GM21529 (cell line): Measurements from ENCODE around the gene LACTB.
"Not testable (repeated sequence)": the region's sequence is repeated elsewhere in the genome, so short reads cannot be mapped to it uniquely, and the experiment has no call there.

Source experiments
- ATAC-seq: cut with Tn5 transposase; IDR thresholded peaks from one replicate; pipeline ENCODE4 v1.9.1; 2021; ENCODE audit not compliant: unreplicated experiment

The LACTB gene

DNA sequence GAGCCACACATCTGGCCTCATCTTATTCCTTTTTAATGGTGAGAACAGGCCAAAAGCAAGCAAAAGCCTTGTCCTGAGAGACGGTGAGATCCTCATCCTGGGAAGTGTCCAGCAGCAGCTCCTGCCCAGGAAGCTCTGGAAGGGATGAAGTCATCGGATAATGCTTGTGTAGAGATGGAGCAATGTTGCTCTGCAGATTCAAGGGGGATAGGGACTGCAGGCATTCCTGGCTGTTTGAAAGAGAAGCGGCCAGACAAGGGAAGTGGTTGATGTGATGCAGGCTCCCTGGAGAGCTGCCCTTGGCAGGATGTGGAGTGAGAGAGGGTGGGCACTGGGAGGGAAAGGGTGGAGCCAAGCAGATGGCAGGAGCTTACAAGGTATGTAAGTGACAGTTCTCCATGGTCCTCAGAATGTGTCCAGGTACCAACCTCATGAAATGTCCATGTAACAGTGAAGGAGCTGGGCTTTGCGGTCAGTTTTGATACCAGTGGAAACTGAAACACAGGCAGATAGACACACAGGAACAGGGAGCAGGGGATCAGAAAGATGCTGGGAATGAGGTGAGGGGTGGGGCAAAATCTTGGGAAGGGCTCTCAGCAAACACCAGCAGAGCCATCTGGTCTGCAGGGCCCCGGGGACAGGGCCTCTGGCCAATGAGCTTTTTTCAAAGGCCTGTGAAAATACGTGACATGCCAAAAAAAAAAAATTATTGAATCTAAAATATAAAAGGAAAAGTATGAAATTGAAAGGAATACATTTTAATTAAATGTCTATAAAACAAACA, 32.2 kb upstream of the LACTB start:
- ATAC-seq = no peak

DNA sequence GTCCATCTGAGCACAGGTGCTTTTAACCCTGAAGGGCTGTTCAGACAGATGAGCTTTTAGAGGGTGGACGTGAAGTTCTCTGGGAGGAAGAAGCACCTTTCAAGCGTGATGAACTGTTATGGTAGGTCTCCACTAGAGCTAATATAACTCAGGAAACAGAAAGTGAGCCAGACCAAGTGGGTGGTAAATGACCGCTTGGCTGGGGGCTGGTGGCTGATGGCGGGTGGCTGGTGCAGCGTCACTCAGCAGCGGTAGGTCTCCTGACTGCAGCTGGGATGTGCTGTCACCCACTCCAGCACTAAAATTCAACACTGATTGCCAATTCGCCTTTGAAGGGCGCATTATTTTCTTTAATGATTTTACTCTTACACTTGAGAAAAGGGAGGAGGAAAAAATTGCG, 31.2 kb upstream of the LACTB start:
- ATAC-seq = no peak

DNA sequence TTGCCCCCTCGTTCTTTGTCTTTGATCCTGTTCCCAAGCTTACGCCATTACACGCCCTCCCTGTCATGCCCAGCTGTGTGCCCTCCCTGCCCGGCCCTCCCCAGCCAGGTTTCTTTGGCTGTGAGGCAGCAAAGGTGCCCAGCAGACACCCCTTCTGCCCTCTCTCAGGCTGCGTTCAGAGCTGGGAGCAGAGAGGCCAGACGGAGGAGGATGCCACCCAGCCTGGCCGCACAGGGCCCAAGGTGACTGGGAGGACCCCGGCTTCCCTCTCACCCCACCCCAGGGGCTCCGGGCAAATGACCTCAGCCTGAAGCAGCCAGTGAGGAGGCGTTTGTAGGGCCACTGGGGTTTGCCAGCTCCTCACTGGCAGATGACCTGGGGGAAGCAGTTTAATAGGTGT, 30.8 kb upstream of the LACTB start:
- no peak for ATAC-seq

DNA sequence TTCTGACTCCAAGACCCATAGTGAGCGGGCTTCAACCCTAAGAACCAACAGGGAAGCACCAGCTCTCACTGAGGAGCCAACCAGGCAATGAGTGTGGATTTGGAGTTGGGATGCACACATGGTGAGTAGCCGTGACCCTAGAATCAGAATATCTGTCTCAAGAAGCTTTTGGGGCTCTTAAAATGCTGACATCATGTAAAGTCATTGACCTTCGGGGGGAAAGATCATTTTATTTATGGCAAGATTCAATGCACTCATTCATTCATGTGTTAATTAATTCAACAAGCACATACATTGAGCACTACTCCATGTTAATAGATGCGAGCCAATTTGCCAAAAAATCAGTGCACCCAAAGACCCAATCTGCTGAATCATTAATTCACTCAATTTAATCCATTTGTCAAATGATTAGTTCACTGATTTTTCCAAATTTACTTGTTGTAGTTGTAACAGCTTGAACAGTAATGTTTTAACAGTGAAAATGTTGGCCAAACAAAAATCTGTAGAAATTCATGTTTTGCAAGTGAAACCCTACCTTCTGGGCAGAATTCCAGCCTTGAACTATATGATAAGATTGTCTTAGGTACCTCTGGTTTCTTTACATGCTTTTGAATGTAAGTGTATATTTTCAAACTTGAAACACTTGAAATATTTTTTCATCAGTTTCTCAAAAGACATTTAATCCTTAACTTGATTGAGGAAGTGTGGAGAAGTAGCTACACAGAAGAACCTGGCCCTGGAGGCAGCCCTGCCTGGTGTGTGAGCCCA, 29.8 kb upstream of the LACTB start:
- no peak for ATAC-seq

GRCh38 chr15:63093486-63094205, 28.0 kb upstream of the LACTB start:
- ATAC-seq = no peak

GRCh38 chr15:63094495-63094931, 27.1 kb upstream of the LACTB start:
- no peak for ATAC-seq

DNA sequence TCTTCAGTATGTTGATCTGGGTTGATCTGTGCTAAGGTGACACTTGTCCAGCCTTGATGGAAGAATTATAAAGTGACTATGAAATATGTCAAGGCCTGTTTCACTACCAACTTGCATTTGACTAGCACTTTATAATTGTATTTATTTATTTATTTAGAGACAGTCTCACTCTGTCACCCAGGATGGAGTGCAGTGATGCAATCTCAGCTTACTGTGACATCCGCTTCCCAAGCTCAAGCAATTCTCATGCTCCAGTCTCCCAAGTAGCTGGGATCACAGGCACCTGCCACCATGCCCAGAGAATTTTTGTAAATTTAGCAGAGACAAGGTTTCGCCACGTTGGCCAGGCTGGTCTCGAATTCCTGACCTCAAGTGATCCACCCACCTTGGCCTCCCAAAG, 25.5 kb upstream of the LACTB start:
- ATAC-seq = no peak

DNA sequence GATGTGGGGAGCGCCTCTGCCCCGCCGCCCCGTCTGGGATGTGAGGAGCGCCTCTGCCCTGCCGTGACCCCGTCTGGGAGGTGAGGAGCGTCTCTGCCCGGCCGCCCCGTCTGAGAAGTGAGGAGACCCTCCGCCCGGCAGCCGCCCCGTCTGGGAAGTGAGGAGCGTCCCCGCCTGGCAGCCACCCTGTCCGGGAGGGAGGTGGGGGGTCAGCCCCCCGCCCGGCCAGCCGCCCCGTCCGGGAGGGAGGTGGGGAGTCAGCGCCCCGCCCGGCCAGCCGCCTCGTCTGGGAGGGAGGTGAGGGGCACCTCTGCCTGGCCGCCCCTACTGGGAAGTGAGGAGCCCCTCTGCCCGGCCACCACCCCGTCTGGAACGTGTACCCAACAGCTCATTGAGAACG, 22.8 kb upstream of the LACTB start:
- ATAC-seq = not testable (repeated sequence)

DNA sequence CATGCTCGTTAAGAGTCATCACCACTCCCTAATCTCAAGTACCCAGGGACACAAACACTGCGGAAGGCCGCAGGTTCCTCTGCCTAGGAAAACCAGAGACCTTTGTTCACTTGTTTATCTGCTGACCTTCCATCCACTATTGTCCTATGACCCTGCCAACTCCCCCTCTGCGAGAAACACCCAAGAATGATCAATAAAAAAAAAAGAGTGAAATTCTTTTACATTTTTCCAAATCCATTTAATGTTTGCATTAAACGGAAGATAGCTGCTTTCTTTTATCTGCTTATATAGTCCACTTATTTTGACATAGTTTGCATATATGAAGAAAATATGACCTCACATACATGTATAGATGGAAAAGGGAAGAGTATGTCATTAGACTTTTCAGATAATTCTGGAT, 22.1 kb upstream of the LACTB start:
- not testable (repeated sequence) for ATAC-seq

DNA sequence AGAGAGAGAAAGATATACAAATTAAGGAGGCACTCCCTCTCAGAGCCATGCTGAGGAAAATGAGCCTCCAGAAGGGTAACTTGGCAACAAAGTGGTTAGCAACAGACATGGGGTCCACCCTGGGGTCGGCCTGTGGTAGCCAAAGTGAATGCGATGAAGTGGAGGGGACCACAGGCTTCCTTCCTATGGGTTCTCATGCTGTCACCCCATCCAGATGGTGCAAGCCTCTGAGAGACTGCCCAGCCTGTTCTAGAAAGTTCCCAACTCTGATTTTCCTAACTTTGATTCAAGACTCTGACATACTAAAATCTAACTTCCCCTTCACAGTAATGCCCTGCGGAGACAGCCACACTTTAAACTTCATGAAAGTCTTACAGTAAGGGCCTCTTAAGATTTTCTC, 18.2 kb upstream of the LACTB start:
- no peak for ATAC-seq

GRCh38 chr15:63104727-63105126, 16.9 kb upstream of the LACTB start:
- ATAC-seq = no peak

DNA sequence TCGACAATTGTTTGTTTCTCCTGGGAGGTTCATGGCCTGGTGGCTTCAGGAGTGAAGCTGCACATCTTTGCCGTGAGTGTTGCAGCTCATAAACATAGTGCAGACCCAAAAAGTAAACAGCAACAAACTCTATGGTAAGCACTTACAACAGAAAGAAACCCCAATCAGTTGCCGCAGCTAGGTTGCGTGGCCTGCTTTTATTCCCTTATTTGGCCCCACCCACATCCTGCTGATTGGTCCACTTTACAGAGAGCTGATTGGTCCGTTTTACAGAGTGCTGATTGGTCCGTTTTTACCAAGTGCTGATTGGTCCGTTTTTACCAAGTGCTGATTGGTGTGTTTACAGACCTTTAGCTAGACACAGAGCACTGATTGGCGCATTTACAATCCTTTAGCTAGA, 16.3 kb upstream of the LACTB start:
- not testable (repeated sequence) for ATAC-seq

DNA sequence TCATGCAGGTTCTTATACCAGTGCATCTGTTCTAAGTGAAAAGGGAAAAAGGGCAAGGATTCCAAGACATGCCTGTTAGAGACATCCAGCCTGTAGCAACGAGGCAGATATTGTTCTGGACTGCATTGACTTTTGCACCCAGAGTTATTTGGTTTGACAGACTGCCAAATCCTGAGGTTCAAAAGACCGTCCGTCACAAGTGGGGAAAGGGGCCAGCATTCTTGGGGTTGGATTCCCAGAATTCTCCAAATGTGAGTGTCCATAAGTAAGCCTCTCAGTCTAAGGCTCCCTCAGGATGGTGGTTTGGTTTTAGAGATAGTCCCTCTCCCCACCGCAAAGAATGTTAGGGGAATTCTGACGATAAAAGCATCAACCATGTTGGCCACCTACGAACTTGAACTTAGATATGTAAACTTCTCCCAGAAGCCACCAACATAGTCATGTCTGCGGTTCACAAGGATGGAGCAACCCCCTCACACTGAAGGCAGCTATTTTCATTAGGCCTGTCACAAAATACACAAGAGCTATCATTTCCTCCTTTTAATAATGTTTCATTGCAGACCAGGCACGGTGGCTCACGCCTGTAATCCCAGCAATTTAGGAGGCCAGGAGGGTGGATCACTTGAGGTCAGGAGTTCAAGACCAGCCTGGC, 13.6 kb upstream of the LACTB start:
- no peak for ATAC-seq

GRCh38 chr15:63109498-63109897, 12.2 kb upstream of the LACTB start:
- ATAC-seq = no peak

- ATAC-seq = no peak
Observed at GRCh38 chr15:63109920-63110319, 11.7 kb upstream of the LACTB start.

DNA sequence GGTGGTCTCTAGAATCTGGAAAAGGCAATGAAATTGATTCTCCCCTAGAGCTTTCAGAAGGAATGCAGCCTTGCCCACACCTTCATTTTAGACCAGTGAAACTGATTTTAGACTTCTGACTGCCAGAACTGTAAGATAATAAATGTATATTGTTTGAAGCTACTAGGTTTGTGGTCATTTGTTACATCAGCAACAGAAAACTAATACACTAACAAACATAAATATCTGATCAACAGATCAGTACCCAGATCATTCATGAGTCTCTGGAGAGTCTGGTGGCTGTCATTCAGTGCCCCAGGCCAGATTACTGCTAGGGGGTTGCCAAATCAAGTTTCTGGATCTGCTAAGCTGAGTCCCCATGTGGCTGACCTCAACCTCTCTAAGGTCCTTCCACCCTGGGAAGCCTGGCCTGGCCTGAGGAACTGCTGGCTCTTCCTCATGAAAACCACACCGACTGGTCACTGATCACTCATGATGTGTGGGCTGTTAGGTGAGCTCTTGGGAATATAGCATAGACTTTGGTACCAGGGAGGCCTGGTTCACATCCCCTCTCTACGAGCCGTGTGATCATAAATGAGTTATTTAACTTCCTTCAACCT, 11.1 kb upstream of the LACTB start:
- ATAC-seq = no peak

DNA sequence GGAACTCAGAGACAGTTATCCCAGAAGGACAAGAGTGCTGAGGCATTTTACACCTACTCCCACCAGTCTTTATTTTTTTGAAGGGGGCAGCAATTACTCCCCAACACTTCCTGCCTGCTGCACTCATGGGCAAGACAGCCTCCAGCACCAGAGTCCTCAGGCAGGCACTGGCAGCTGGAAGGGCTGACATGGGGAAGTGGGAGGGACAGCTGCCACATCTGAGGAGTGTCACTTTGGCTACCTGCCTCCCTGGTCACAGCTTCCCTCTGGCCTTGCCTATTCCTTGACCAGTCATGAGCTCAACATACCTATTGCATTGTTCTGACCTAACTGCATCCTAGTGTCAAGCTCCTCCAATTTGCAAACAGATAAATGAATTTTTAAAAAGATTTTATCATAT, 10.2 kb upstream of the LACTB start:
- ATAC-seq = no peak

DNA sequence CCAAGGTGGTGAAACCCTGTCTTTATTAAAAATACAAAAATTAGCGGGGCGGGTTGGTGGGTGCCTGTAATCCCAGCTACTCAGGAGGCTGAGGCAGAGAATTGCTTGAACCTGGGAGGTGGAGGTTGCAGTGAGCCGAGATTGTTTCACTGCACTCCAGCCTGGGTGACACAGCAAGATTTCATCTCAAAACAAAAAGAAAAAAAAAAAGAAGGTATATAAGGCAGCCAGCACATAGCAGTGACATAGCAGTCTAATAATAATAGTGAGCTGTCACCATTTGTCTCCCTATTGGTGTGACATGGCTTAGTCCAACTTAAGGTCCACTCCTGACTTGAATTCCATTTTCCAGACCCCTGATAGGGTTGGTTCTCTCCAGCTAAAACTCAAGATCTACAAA, 8.8 kb upstream of the LACTB start:
- ATAC-seq = no peak

DNA sequence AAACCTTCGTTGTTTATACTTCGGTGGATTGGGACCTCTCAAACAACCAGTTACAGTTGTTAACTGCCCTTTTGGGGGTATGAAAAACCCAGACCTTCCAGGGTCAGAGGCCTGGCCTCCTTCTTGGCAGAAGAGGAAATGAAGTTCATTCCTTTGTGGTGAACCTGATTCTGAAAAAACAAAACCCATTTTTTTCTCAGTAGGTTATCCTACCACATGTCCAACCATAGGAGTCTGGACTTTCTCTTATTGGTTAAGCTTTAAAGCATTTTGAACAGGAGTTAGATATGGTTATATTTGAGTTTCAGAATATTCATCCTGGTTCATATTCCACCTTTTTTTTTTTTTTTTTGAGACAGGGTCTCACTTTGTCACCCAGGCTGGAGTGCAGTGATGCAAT, 7.2 kb upstream of the LACTB start:
- ATAC-seq = no peak

- no peak for ATAC-seq
Observed at GRCh38 chr15:63118854-63119253, 2.8 kb upstream of the LACTB start.
